ENCODE measurements around the gene TMTC4.

DNA sequence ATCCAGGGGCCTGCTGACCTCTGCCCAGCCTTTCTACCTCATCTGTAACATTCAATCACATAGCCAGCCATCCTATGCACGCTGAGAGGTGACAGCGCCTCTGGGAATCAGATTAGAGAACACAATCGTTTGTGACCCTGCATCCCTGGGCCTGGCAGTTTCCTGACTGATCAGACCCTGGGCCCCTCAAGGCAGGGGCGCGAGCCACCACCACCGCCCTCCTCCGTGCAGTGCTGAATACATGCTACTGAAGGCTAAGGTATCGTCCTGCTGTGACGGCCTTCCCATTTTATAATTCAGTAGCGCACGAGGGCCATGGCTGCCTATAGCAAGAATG is 1.3 kb downstream of the TMTC4 start:
- TF ChIP-seq POLR2AphosphoS5 (IDR thresholded peaks at IDR 0.05): no peak
- no peak for TF ChIP-seq POLR2A (IDR thresholded peaks at IDR 0.05)

Data from upper lobe of left lung (tissue), 4 donors.